SIG-M5 (cell line): ENCODE results near the gene PNPLA7.
"Not testable (repeated sequence)": the region's sequence is repeated elsewhere in the genome, so short reads cannot be mapped to it uniquely, and the experiment has no call there.

Source experiments
- DNase-seq: peaks from one replicate; lab custom pipeline; 2025; lab: John Stamatoyannopoulos, UW

The PNPLA7 gene

GRCh38 chr9:137513801-137514570 is 36.2 kb downstream of the PNPLA7 start:
- DNase-seq, result not testable (repeated sequence)

- DNase-seq, result not testable (repeated sequence)
Measured at GRCh38 chr9:137513136-137513535, 37.1 kb downstream of the PNPLA7 start.

- DNase-seq, result no peak
Measured at GRCh38 chr9:137511758-137512463, 38.3 kb downstream of the PNPLA7 start.

- DNase-seq, result not testable (repeated sequence)
Measured at GRCh38 chr9:137511126-137511525, 39.1 kb downstream of the PNPLA7 start.

GRCh38 chr9:137509198-137509597 is 41.0 kb downstream of the PNPLA7 start:
- no peak for DNase-seq

- DNase-seq, result no peak
Measured at GRCh38 chr9:137506702-137507171, 43.5 kb downstream of the PNPLA7 start.

- no peak for DNase-seq
Measured at GRCh38 chr9:137506274-137506673, 43.9 kb downstream of the PNPLA7 start.

- no peak for DNase-seq
Measured at GRCh38 chr9:137505421-137506140, 44.6 kb downstream of the PNPLA7 start.

- no peak for DNase-seq
Measured at GRCh38 chr9:137504432-137504777, 45.8 kb downstream of the PNPLA7 start.

- no peak for DNase-seq
Measured at GRCh38 chr9:137502008-137502911, 47.9 kb downstream of the PNPLA7 start.

GRCh38 chr9:137501457-137501856 is 48.7 kb downstream of the PNPLA7 start:
- DNase-seq, result no peak

- DNase-seq, result no peak
Measured at GRCh38 chr9:137500666-137501397, 49.4 kb downstream of the PNPLA7 start.

- no peak for DNase-seq
Measured at GRCh38 chr9:137499858-137500661, 50.1 kb downstream of the PNPLA7 start.

GRCh38 chr9:137499416-137499815 is 50.8 kb downstream of the PNPLA7 start:
- no peak for DNase-seq

GRCh38 chr9:137498720-137499150 is 51.5 kb downstream of the PNPLA7 start:
- no peak for DNase-seq

- no peak for DNase-seq
Measured at GRCh38 chr9:137497921-137498719, 52.1 kb downstream of the PNPLA7 start.

- no peak for DNase-seq
Measured at GRCh38 chr9:137496601-137497375, 53.4 kb downstream of the PNPLA7 start.

- no peak for DNase-seq
Measured at GRCh38 chr9:137494550-137495351, 55.5 kb downstream of the PNPLA7 start.
